HepG2 (cell line): ENCODE data around the gene ZIC4. TPM values are rescaled to one million over a fixed set of nuclear protein-coding genes. Genes with fewer than 3 reads are reported as not detected.

ENCODE experiments used
- ATAC-seq: fragments of 200-7000 bp; cut with Tn5 transposase; 3 replicates; pipeline ENCODE4 v1.9.1; 2020; ENCODE audit warnings: mild to moderate bottlenecking, moderate library complexity
- BruUV-seq: library from RNA; stranded (reverse); fragments of 400-500 nt; replicated peaks from 2 replicates; lab custom pipeline; 2021; lab: Mats Ljungman, UMichigan
- CTCF ChIA-PET: fragments of 300-600 bp; formaldehyde crosslinking; extraction: SDS; loops from one replicate; lab custom pipeline; 2021; ENCODE audit warnings: low total read pairs, inconsistent platforms, low intra/inter-chr PET ratio; lab: Yijun Ruan, JAX
- POLR2A ChIA-PET: fragments of 350-600 bp; sonication (Branson Sonifier 250); formaldehyde crosslinking; loops from one replicate; lab custom pipeline; 2020; ENCODE audit warnings: antibody characterized with exemption, inconsistent platforms; lab: Yijun Ruan, JAX
- DNase-seq: peaks from one replicate; pipeline ENCODE4 v3.0.0-alpha.2; 2015; ENCODE audit warnings: low spot score
- FAIRE-seq: peaks from 3 replicates; lab custom pipeline; 2011; peaks lifted over from hg19 to GRCh38; lab: Jason Lieb, UNC
- H2AFZ ChIP-seq: one replicate; pipeline ENCODE4 v1.6.1; 2011; ENCODE audit warnings: low read length, inconsistent platforms
- H3K27ac ChIP-seq: fragments of 300-600 bp; 3 replicates; pipeline ENCODE4 v1.8.0; 2011; ENCODE audit warnings: mixed run types, mild to moderate bottlenecking, mixed read lengths, low read length, inconsistent platforms; ENCODE audit not compliant: insufficient read depth; ENCODE audit errors: extremely low read length
- H3K27me3 ChIP-seq, 2 experiments: fragments of 200-600 bp in 1 of 2; 2 replicates in 1 of 2; 3 replicates in 1 of 2; pipeline versions ENCODE4 v1.6.0 to v1.8.0; 2011; ENCODE audit warnings: low read length in 2 of 2, mild to moderate bottlenecking in 2 of 2, moderate library complexity in 2 of 2, inconsistent platforms in 1 of 2; ENCODE audit not compliant: insufficient read depth in 2 of 2, control insufficient read depth in 1 of 2
- H3K36me3 ChIP-seq, 2 experiments: fragments of 200-600 bp in 1 of 2; replicated peaks in 1 of 2; 2 replicates in 1 of 2; 3 replicates in 1 of 2; pipeline versions ENCODE4 v1.5.1 to v1.8.0; 2011; ENCODE audit warnings: low read length in 2 of 2, inconsistent platforms in 1 of 2; ENCODE audit not compliant: insufficient read depth in 2 of 2, control insufficient read depth in 1 of 2
- H3K4me1 ChIP-seq: 2 replicates; pipeline ENCODE4 v1.5.1; 2012; ENCODE audit warnings: low read length, inconsistent platforms; ENCODE audit not compliant: insufficient read depth
- H3K4me2 ChIP-seq: 2 replicates; pipeline ENCODE4 v1.6.0; 2011; ENCODE audit warnings: low read depth, low read length, inconsistent platforms
- H3K4me3 ChIP-seq, 3 experiments: fragments of 200-600 bp in 1 of 3; sonication (generic), shearing (Covaris generic) in 1 of 3; replicated peaks in 1 of 3; 2 replicates each; pipeline ENCODE4 v1.5.1; 2011 to 2016; ENCODE audit warnings: low read length in 3 of 3, inconsistent platforms in 2 of 3, low read depth in 2 of 3, mild to moderate bottlenecking in 2 of 3, control low read depth in 1 of 3, mixed read lengths in 1 of 3; ENCODE audit not compliant: insufficient read depth in 1 of 3
- H3K79me2 ChIP-seq: one replicate; pipeline ENCODE4 v1.6.1; 2011; ENCODE audit warnings: low read length, inconsistent platforms; ENCODE audit not compliant: insufficient read depth
- H3K9ac ChIP-seq: 2 replicates; pipeline ENCODE4 v1.6.0; 2011; ENCODE audit warnings: mild to moderate bottlenecking, low read depth, low read length, inconsistent platforms; ENCODE audit not compliant: insufficient read depth
- H3K9me3 ChIP-seq: 2 replicates; pipeline ENCODE4 v1.5.1; 2012; ENCODE audit warnings: mild to moderate bottlenecking, low read length
- H4K20me1 ChIP-seq: 2 replicates; pipeline ENCODE4 v1.6.0; 2011; ENCODE audit warnings: inconsistent platforms, mild to moderate bottlenecking, low read length, moderate library complexity; ENCODE audit not compliant: insufficient read depth
- ARNTL ChIP-seq: sonication (generic); formaldehyde crosslinking; IDR thresholded peaks from 2 replicates; pipeline ENCODE4 v1.4.0; 2020; ENCODE audit warnings: mild to moderate bottlenecking, missing genetic modification reagents
- ATF7 ChIP-seq, 2 experiments: fragments of 450-650 bp in 1 of 2; sonication (generic) in 1 of 2; formaldehyde crosslinking in 1 of 2; IDR thresholded peaks; 2 replicates each; pipeline versions ENCODE4 v1.4.0 to v1.6.1; 2016 to 2020; ENCODE audit warnings: antibody characterized with exemption in 1 of 2, mild to moderate bottlenecking in 1 of 2, missing genetic modification reagents in 1 of 2
- CEBPB ChIP-seq: IDR thresholded peaks from 2 replicates; pipeline ENCODE4 v1.6.1; 2011; ENCODE audit warnings: low read depth, low read length, improper control_type of control experiment, borderline replicate concordance
- CREB1 ChIP-seq, 2 experiments: fragments of 450-650 bp in 1 of 2; IDR thresholded peaks; 2 replicates each; pipeline ENCODE4 v1.6.1; 2016 to 2017; ENCODE audit warnings: control low read depth in 1 of 2, mild to moderate bottlenecking in 1 of 2, missing compliant biosample characterization in 1 of 2, missing genetic modification characterization in 1 of 2
- MTA1 ChIP-seq: sonication (generic); formaldehyde crosslinking; IDR thresholded peaks from 2 replicates; pipeline ENCODE4 v1.4.0; 2020; ENCODE audit warnings: missing genetic modification reagents, mild to moderate bottlenecking, borderline replicate concordance
- RAD51 ChIP-seq: fragments of 450-650 bp; IDR thresholded peaks from 2 replicates; pipeline ENCODE4 v1.6.1; 2016; ENCODE audit warnings: borderline replicate concordance
- RCOR2 ChIP-seq: IDR thresholded peaks from 2 replicates; pipeline ENCODE4 v1.6.1; 2016; ENCODE audit warnings: missing biosample characterization, missing genetic modification reagents
- ZNF354B ChIP-seq: sonication (generic); formaldehyde crosslinking; IDR thresholded peaks from 2 replicates; pipeline ENCODE4 v1.8.0; 2022; ENCODE audit warnings: mild to moderate bottlenecking, missing genetic modification reagents
- ZNF674 ChIP-seq: sonication (generic); formaldehyde crosslinking; IDR thresholded peaks from 2 replicates; pipeline ENCODE4 v1.5.0; 2020; ENCODE audit warnings: low read depth, mild to moderate bottlenecking, missing genetic modification reagents
- ZNF879 ChIP-seq: sonication (generic); formaldehyde crosslinking; IDR thresholded peaks from 2 replicates; pipeline ENCODE4 v1.8.1; 2023; ENCODE audit warnings: missing genetic modification reagents
- WGBS: methylation state at CpG from one replicate; pipeline ENCODE4 v1.1.6; 2017; ENCODE audit warnings: low lambda C conversion rate; 5-methylcytosine and 5-hydroxymethylcytosine counted together
- in situ Hi-C: cut with HindIII; loops from 2 replicates; pipeline ENCODE4 v1.10.0; 2017; ENCODE audit warnings: low pct_unique_long_range_greater_than_20kb; ENCODE audit not compliant: extremely low pct_ligation_motif_present
- intact Hi-C: fragments of 100-400 bp; cut with micrococcal nuclease; formaldehyde crosslinking; loops from one replicate; pipeline ENCODE4 v1.10.0; 2022; ENCODE audit not compliant: unreplicated experiment
- polyA plus RNA-seq, 8 experiments: library from polyadenylated mRNA; depleted of rRNA in 3 of 8; stranded (reverse) in 7 of 8; unstranded in 1 of 8; fragments of >200 nt; fragmentation: Illumina TruSeq in 4 of 8; extraction: Trizol in 4 of 8; gene quantifications; 2 replicates each; pipeline versions ENCODE4 v1.2.1 to v1.2.3, GENCODE V29; 2011 to 2016; ENCODE audit warnings: low read depth in 4 of 8, missing spikeins in 1 of 8, mixed read lengths in 1 of 8; ENCODE audit not compliant: insufficient read depth in 1 of 8
- total RNA-seq, 5 experiments: library from RNA; depleted of rRNA; stranded (reverse); fragments of >200 nt; fragmentation: Illumina TruSeq; extraction: Trizol; gene quantifications; 2 replicates each; pipeline ENCODE4 v1.2.3, GENCODE V29; 2016; ENCODE audit warnings: low read depth in 1 of 5
- TF ChIP-seq, protein P1 (sequence below): sonication (generic); formaldehyde crosslinking; IDR thresholded peaks from 2 replicates; pipeline ENCODE4 v1.4.0; 2020; ENCODE audit warnings: missing genetic modification reagents
- TF ChIP-seq, protein P2 (sequence below): sonication (generic); formaldehyde crosslinking; IDR thresholded peaks from 2 replicates; pipeline ENCODE4 v1.5.0; 2020; ENCODE audit warnings: missing genetic modification reagents, mild to moderate bottlenecking, borderline replicate concordance
- TF ChIP-seq, protein P3 (sequence below): sonication (generic); formaldehyde crosslinking; IDR thresholded peaks from 2 replicates; pipeline ENCODE4 v1.9.0; 2021; ENCODE audit warnings: missing genetic modification reagents, borderline replicate concordance

The ZIC4 gene
- total and polyA plus RNA-seq, 2 of the 13 experiments (the other 11 are each of a cell fraction or from before 2014, with no cell fraction given) = not detected

DNA sequence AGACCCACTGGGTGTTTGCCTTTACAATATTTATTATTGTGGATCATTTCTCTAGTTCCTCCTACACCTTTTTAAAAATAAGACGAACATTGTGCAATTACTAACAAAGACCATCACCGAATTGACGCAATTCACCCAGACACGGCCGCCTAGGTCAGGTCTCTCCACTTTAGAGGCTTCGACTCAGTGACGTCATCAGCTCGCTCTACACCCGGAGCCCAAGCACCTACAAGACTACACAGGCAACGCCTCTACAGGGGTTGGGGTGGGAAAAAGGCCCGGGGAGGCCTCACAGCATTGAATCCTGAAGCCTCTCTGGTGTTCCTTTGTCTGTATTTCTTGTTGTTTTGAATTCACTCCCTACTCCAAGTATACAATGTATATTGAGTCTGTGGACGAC is 16.6 kb downstream of the ZIC4 start:
- Histone ChIP-seq H3K9me3 (no peaks in the 10 kb centered on the region), H3K79me2 (no peaks in the 10 kb centered on the region), H2AFZ (no peak overlapping the region), H3K4me3 (no peak overlapping the region), H4K20me1 (no peaks in the 10 kb centered on the region), H3K27me3 (peaks cover 0 to 40% of the 10 kb centered on the region in 2 experiments), H3K36me3 (no peaks in the 10 kb centered on the region), H3K4me2 (no peak overlapping the region), H3K4me1 (no peaks in the 10 kb centered on the region), H3K27ac (no peak overlapping the region), H3K9ac (no peak overlapping the region)
- TF ChIP-seq ATF7 (IDR thresholded peaks at IDR 0.05) (peak; percentile 89), ATF7 (CRISPR knock-in tag; IDR thresholded peaks at IDR 0.05) (no peak), MTA1 (CRISPR knock-in tag) (no peak), CEBPB (0 out of 2 replicates have a peak, but pooled peaks have one; percentile 27), CREB1 (IDR thresholded peaks at IDR 0.05) (peak; percentile 95), CREB1 (CRISPR knock-in tag; IDR thresholded peaks at IDR 0.05) (no peak), ZNF354B (CRISPR knock-in tag) (no peak), ZNF879 (CRISPR knock-in tag) (no peak)
- ChIA-PET CTCF (no interaction called here), POLR2A (no interaction called here)
- BruUV-seq = no TSS peak
- 26% methylated on average over 12 of the region's 12 CpGs for WGBS
- FAIRE-seq = no peak
- DNase-seq = no peak
- no peak for ATAC-seq
- in situ Hi-C loops (no loop called here), intact Hi-C loops (no loop called here)

DNA sequence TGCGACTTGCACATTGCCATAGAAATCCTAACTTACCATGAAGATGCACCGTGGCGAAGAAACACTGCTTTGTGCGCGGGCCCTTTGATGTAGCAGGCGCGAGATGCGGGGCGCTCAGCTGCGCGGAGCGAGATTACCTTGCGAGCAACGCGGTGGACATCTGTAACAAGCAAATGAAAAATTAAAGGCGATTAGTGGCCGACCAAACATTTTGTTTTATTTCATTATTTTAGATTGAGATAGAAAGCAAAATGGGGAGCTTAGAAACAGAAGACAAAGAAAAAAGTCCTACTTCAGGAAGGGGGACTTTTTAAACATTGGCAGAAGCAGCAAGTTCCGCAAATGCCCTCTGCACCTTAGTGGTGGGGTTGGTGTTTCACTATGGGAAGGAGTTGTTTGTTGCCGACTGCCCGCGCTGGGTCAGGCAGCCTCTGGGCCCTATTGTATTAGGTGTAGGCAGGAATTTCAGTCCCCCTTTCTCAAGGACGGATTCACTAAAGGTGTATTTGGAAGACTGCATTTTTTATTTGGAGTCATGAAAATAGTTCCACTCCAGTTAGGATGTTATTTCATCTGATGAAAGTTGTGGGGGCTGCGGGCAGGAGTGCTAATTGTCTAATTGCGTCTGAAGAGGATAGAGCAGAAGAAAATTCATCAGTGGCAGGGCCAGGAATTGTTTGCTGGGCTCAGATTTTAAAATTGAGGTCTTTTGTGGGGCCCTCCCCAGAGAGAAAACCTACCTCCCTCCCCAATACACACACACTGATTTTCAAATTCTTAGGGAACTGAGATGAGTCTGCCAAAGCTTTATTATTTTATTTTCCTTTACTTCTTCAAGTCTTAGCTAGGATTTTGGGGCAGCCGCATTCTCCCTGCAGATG is 17.4 kb downstream of the ZIC4 start:
- no peak for DNase-seq
- H3K4me3 ChIP-seq = no peak overlapping the region
- no TSS peak for BruUV-seq
- H3K9ac ChIP-seq = no peak overlapping the region
- no peaks in the 10 kb centered on the region for H3K36me3 ChIP-seq
- H3K4me1 ChIP-seq = no peaks in the 10 kb centered on the region
- no peaks in the 10 kb centered on the region for H4K20me1 ChIP-seq
- intact Hi-C loops = no loop called here
- no peaks in the 10 kb centered on the region for H3K79me2 ChIP-seq
- H3K4me2 ChIP-seq = no peak overlapping the region
- no peaks in the 10 kb centered on the region for H3K9me3 ChIP-seq
- no peak for ATAC-seq
- peaks cover 0 to 40% of the 10 kb centered on the region in 2 experiments for H3K27me3 ChIP-seq
- ChIA-PET POLR2A (no interaction called here), CTCF (no interaction called here)
- FAIRE-seq = no peak
- in situ Hi-C loops = no loop called here
- no peak overlapping the region for H2AFZ ChIP-seq
- no peak overlapping the region for H3K27ac ChIP-seq
- TF ChIP-seq ARNTL (no peak), ZNF674 (CRISPR knock-in tag) (no peak), RCOR2 (CRISPR knock-in tag) (no peak), RAD51 (no peak)
- TF ChIP-seq, protein P1, sequence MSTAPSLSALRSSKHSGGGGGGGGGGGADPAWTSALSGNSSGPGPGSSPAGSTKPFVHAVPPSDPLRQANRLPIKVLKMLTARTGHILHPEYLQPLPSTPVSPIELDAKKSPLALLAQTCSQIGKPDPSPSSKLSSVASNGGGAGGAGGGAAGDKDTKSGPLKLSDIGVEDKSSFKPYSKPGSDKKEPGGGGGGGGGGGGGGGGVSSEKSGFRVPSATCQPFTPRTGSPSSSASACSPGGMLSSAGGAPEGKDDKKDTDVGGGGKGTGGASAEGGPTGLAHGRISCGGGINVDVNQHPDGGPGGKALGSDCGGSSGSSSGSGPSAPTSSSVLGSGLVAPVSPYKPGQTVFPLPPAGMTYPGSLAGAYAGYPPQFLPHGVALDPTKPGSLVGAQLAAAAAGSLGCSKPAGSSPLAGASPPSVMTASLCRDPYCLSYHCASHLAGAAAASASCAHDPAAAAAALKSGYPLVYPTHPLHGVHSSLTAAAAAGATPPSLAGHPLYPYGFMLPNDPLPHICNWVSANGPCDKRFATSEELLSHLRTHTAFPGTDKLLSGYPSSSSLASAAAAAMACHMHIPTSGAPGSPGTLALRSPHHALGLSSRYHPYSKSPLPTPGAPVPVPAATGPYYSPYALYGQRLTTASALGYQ = no peak
- TF ChIP-seq, protein P2, sequence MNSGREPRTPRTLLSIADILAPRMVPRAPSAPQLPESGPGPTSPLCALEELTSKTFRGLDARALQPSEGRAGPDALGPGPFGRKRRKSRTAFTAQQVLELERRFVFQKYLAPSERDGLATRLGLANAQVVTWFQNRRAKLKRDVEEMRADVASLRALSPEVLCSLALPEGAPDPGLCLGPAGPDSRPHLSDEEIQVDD = no peak
- TF ChIP-seq, protein P3, sequence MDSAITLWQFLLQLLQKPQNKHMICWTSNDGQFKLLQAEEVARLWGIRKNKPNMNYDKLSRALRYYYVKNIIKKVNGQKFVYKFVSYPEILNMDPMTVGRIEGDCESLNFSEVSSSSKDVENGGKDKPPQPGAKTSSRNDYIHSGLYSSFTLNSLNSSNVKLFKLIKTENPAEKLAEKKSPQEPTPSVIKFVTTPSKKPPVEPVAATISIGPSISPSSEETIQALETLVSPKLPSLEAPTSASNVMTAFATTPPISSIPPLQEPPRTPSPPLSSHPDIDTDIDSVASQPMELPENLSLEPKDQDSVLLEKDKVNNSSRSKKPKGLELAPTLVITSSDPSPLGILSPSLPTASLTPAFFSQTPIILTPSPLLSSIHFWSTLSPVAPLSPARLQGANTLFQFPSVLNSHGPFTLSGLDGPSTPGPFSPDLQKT (CRISPR knock-in tag) = no peak
- 64% methylated on average over 22 of the region's 25 CpGs for WGBS
